Stimulated activated CD8-positive, alpha-beta memory T cell treated with anti-CD3 and anti-CD28 coated beads, Interleukin-2, amount 100 ng/mL, for 1 hour (primary cell): ENCODE measurements around the gene KIFC1.

ENCODE experiments used
- DNase-seq, 2 donors: peaks; one replicate each; pipeline ENCODE4 v3.0.0-alpha.2; 2020; ENCODE audit warnings: low read depth in 2 of 2

Gene KIFC1

GRCh38 chr6:33441457-33441856, 49.8 kb downstream of the KIFC1 start:
- DNase-seq, result no peak

- DNase-seq, result no peak
Observed at GRCh38 chr6:33442283-33442682, 50.7 kb downstream of the KIFC1 start.

- no peak for DNase-seq
Observed at GRCh38 chr6:33443025-33443424, 51.4 kb downstream of the KIFC1 start.

- DNase-seq, result no peak
Observed at GRCh38 chr6:33443619-33444504, 52.2 kb downstream of the KIFC1 start.

GRCh38 chr6:33445119-33445603, 53.5 kb downstream of the KIFC1 start:
- DNase-seq, result no peak

GRCh38 chr6:33446356-33446755, 54.7 kb downstream of the KIFC1 start:
- DNase-seq, result no peak

- no peak for DNase-seq
Observed at GRCh38 chr6:33450434-33450833, 58.8 kb downstream of the KIFC1 start.

GRCh38 chr6:33451606-33452005, 60.0 kb downstream of the KIFC1 start:
- no peak for DNase-seq

GRCh38 chr6:33452496-33452895, 60.9 kb downstream of the KIFC1 start:
- no peak for DNase-seq

- no peak for DNase-seq
Observed at GRCh38 chr6:33453393-33454008, 61.9 kb downstream of the KIFC1 start.

- DNase-seq, result peak; percentile 85 to 89
Observed at GRCh38 chr6:33454009-33454946, 62.7 kb downstream of the KIFC1 start, which contains the start of gene ZBTB9. TSS of gene ZBTB9 (plus strand) at chr6:33454576. CDS start at chr6:33455101, 525 bp downstream.

GRCh38 chr6:33455051-33455450, 63.4 kb downstream of the KIFC1 start:
- DNase-seq, result no peak

- no peak for DNase-seq
Observed at GRCh38 chr6:33456156-33456555, 64.5 kb downstream of the KIFC1 start.

GRCh38 chr6:33458676-33459075, 67.1 kb downstream of the KIFC1 start:
- no peak for DNase-seq

GRCh38 chr6:33459226-33459625, 67.6 kb downstream of the KIFC1 start:
- DNase-seq, result no peak
